HepG2 (cell line): ENCODE data around the gene GRID1. TPM values are rescaled to one million over a fixed set of nuclear protein-coding genes. Genes with fewer than 3 reads are reported as not detected.

Experiments
- ATAC-seq: fragments of 200-7000 bp; cut with Tn5 transposase; 3 replicates; pipeline ENCODE4 v1.9.1; 2020; ENCODE audit warnings: mild to moderate bottlenecking, moderate library complexity
- BruUV-seq: library from RNA; stranded (reverse); fragments of 400-500 nt; replicated peaks from 2 replicates; lab custom pipeline; 2021; lab: Mats Ljungman, UMichigan
- CTCF ChIA-PET: fragments of 300-600 bp; formaldehyde crosslinking; extraction: SDS; loops from one replicate; lab custom pipeline; 2021; ENCODE audit warnings: low total read pairs, inconsistent platforms, low intra/inter-chr PET ratio; lab: Yijun Ruan, JAX
- POLR2A ChIA-PET: fragments of 350-600 bp; sonication (Branson Sonifier 250); formaldehyde crosslinking; loops from one replicate; lab custom pipeline; 2020; ENCODE audit warnings: antibody characterized with exemption, inconsistent platforms; lab: Yijun Ruan, JAX
- DNase-seq: peaks from one replicate; pipeline ENCODE4 v3.0.0-alpha.2; 2015; ENCODE audit warnings: low spot score
- FAIRE-seq: peaks from 3 replicates; lab custom pipeline; 2011; peaks lifted over from hg19 to GRCh38; lab: Jason Lieb, UNC
- H2AFZ ChIP-seq: one replicate; pipeline ENCODE4 v1.6.1; 2011; ENCODE audit warnings: low read length, inconsistent platforms
- H3K27ac ChIP-seq: fragments of 300-600 bp; 3 replicates; pipeline ENCODE4 v1.8.0; 2011; ENCODE audit warnings: mixed run types, mild to moderate bottlenecking, mixed read lengths, low read length, inconsistent platforms; ENCODE audit not compliant: insufficient read depth; ENCODE audit errors: extremely low read length
- H3K27me3 ChIP-seq, 2 experiments: fragments of 200-600 bp in 1 of 2; 2 replicates in 1 of 2; 3 replicates in 1 of 2; pipeline versions ENCODE4 v1.6.0 to v1.8.0; 2011; ENCODE audit warnings: low read length in 2 of 2, mild to moderate bottlenecking in 2 of 2, moderate library complexity in 2 of 2, inconsistent platforms in 1 of 2; ENCODE audit not compliant: insufficient read depth in 2 of 2, control insufficient read depth in 1 of 2
- H3K36me3 ChIP-seq, 2 experiments: fragments of 200-600 bp in 1 of 2; replicated peaks in 1 of 2; 2 replicates in 1 of 2; 3 replicates in 1 of 2; pipeline versions ENCODE4 v1.5.1 to v1.8.0; 2011; ENCODE audit warnings: low read length in 2 of 2, inconsistent platforms in 1 of 2; ENCODE audit not compliant: insufficient read depth in 2 of 2, control insufficient read depth in 1 of 2
- H3K4me1 ChIP-seq: 2 replicates; pipeline ENCODE4 v1.5.1; 2012; ENCODE audit warnings: low read length, inconsistent platforms; ENCODE audit not compliant: insufficient read depth
- H3K4me2 ChIP-seq: 2 replicates; pipeline ENCODE4 v1.6.0; 2011; ENCODE audit warnings: low read depth, low read length, inconsistent platforms
- H3K4me3 ChIP-seq, 3 experiments: fragments of 200-600 bp in 1 of 3; sonication (generic), shearing (Covaris generic) in 1 of 3; replicated peaks in 1 of 3; 2 replicates each; pipeline ENCODE4 v1.5.1; 2011 to 2016; ENCODE audit warnings: low read length in 3 of 3, inconsistent platforms in 2 of 3, low read depth in 2 of 3, mild to moderate bottlenecking in 2 of 3, control low read depth in 1 of 3, mixed read lengths in 1 of 3; ENCODE audit not compliant: insufficient read depth in 1 of 3
- H3K79me2 ChIP-seq: one replicate; pipeline ENCODE4 v1.6.1; 2011; ENCODE audit warnings: low read length, inconsistent platforms; ENCODE audit not compliant: insufficient read depth
- H3K9ac ChIP-seq: 2 replicates; pipeline ENCODE4 v1.6.0; 2011; ENCODE audit warnings: mild to moderate bottlenecking, low read depth, low read length, inconsistent platforms; ENCODE audit not compliant: insufficient read depth
- H3K9me3 ChIP-seq: 2 replicates; pipeline ENCODE4 v1.5.1; 2012; ENCODE audit warnings: mild to moderate bottlenecking, low read length
- H4K20me1 ChIP-seq: 2 replicates; pipeline ENCODE4 v1.6.0; 2011; ENCODE audit warnings: inconsistent platforms, mild to moderate bottlenecking, low read length, moderate library complexity; ENCODE audit not compliant: insufficient read depth
- CCAR2 ChIP-seq: fragments of 200-400 bp; formaldehyde crosslinking; optimal IDR thresholded peaks from 2 replicates; pipeline ENCODE3; 2018; ENCODE audit warnings: low read depth, mild to moderate bottlenecking, low read length, moderate library complexity
- PHF21A ChIP-seq: sonication (generic); formaldehyde crosslinking; IDR thresholded peaks from 2 replicates; pipeline ENCODE4 v1.5.0; 2020; ENCODE audit warnings: mild to moderate bottlenecking, missing genetic modification reagents
- WGBS: methylation state at CpG from one replicate; pipeline ENCODE4 v1.1.6; 2017; ENCODE audit warnings: low lambda C conversion rate; 5-methylcytosine and 5-hydroxymethylcytosine counted together
- in situ Hi-C: cut with HindIII; loops from 2 replicates; pipeline ENCODE4 v1.10.0; 2017; ENCODE audit warnings: low pct_unique_long_range_greater_than_20kb; ENCODE audit not compliant: extremely low pct_ligation_motif_present
- intact Hi-C: fragments of 100-400 bp; cut with micrococcal nuclease; formaldehyde crosslinking; loops from one replicate; pipeline ENCODE4 v1.10.0; 2022; ENCODE audit not compliant: unreplicated experiment
- polyA plus RNA-seq, 8 experiments: library from polyadenylated mRNA; depleted of rRNA in 3 of 8; stranded (reverse) in 7 of 8; unstranded in 1 of 8; fragments of >200 nt; fragmentation: Illumina TruSeq in 4 of 8; extraction: Trizol in 4 of 8; gene quantifications; 2 replicates each; pipeline versions ENCODE4 v1.2.1 to v1.2.3, GENCODE V29; 2011 to 2016; ENCODE audit warnings: low read depth in 4 of 8, missing spikeins in 1 of 8, mixed read lengths in 1 of 8; ENCODE audit not compliant: insufficient read depth in 1 of 8
- total RNA-seq, 5 experiments: library from RNA; depleted of rRNA; stranded (reverse); fragments of >200 nt; fragmentation: Illumina TruSeq; extraction: Trizol; gene quantifications; 2 replicates each; pipeline ENCODE4 v1.2.3, GENCODE V29; 2016; ENCODE audit warnings: low read depth in 1 of 5
- TF ChIP-seq, protein P1 (sequence below): sonication (generic); formaldehyde crosslinking; IDR thresholded peaks from 2 replicates; pipeline ENCODE4 v1.9.0; 2021; ENCODE audit warnings: mild to moderate bottlenecking, missing genetic modification reagents

The GRID1 gene
- total and polyA plus RNA-seq, 2 of the 13 experiments (the other 11 are each of a cell fraction or from before 2014, with no cell fraction given) = 0.05 TPM; not detected in 1

DNA sequence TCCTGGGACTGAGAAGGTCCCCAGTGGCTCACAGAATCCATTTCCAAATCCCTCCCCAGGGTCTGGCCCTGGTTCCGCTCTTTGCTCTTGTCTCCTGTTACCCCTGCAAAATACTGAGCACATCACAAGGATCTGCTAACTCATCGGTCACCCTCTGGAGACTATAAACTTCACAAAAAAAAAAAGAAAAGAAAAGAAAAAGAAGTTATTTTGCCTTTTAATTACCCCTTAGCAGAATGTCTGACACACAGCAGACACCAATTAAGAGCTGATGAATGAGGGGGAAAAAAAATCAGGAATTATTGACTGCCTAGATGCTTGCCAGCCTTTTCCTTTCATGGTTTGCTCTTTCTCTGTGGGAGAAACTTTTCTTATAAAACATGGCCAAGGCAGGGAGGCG is 578.7 kb downstream of the GRID1 start:
- no peaks in the 10 kb centered on the region for H4K20me1 ChIP-seq
- intact Hi-C loops (loop anchor here (5.0 kb wide), 1 partner anchor 589 kb away; no protein-coding TSS in a partner anchor), in situ Hi-C loops (no loop called here)
- no peaks in the 10 kb centered on the region for H3K79me2 ChIP-seq
- H3K4me1 ChIP-seq = no peaks in the 10 kb centered on the region
- H3K9me3 ChIP-seq = no peaks in the 10 kb centered on the region
- H3K27ac ChIP-seq = no peak overlapping the region
- POLR2A ChIA-PET = no interaction called here
- H3K4me3 ChIP-seq = no peak overlapping the region
- CTCF ChIA-PET = no interaction called here
- no peaks in the 10 kb centered on the region for H3K36me3 ChIP-seq
- H2AFZ ChIP-seq = no peak overlapping the region
- 23% methylated on average over 3 of the region's 3 CpGs for WGBS
- ATAC-seq (no peak), DNase-seq (no peak), FAIRE-seq (no peak)
- TF ChIP-seq PHF21A (CRISPR knock-in tag) (no peak), CCAR2 (no peak)
- TF ChIP-seq, protein P1, sequence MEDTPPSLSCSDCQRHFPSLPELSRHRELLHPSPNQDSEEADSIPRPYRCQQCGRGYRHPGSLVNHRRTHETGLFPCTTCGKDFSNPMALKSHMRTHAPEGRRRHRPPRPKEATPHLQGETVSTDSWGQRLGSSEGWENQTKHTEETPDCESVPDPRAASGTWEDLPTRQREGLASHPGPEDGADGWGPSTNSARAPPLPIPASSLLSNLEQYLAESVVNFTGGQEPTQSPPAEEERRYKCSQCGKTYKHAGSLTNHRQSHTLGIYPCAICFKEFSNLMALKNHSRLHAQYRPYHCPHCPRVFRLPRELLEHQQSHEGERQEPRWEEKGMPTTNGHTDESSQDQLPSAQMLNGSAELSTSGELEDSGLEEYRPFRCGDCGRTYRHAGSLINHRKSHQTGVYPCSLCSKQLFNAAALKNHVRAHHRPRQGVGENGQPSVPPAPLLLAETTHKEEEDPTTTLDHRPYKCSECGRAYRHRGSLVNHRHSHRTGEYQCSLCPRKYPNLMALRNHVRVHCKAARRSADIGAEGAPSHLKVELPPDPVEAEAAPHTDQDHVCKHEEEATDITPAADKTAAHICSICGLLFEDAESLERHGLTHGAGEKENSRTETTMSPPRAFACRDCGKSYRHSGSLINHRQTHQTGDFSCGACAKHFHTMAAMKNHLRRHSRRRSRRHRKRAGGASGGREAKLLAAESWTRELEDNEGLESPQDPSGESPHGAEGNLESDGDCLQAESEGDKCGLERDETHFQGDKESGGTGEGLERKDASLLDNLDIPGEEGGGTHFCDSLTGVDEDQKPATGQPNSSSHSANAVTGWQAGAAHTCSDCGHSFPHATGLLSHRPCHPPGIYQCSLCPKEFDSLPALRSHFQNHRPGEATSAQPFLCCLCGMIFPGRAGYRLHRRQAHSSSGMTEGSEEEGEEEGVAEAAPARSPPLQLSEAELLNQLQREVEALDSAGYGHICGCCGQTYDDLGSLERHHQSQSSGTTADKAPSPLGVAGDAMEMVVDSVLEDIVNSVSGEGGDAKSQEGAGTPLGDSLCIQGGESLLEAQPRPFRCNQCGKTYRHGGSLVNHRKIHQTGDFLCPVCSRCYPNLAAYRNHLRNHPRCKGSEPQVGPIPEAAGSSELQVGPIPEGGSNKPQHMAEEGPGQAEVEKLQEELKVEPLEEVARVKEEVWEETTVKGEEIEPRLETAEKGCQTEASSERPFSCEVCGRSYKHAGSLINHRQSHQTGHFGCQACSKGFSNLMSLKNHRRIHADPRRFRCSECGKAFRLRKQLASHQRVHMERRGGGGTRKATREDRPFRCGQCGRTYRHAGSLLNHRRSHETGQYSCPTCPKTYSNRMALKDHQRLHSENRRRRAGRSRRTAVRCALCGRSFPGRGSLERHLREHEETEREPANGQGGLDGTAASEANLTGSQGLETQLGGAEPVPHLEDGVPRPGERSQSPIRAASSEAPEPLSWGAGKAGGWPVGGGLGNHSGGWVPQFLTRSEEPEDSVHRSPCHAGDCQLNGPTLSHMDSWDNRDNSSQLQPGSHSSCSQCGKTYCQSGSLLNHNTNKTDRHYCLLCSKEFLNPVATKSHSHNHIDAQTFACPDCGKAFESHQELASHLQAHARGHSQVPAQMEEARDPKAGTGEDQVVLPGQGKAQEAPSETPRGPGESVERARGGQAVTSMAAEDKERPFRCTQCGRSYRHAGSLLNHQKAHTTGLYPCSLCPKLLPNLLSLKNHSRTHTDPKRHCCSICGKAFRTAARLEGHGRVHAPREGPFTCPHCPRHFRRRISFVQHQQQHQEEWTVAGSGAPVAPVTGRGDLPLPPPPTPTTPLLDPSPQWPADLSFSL = no peak
- peaks cover 1 to 2% of the 10 kb centered on the region in 2 experiments; a peak in 2 of 5 replicates for H3K27me3 ChIP-seq
- no peak overlapping the region for H3K4me2 ChIP-seq
- BruUV-seq = no TSS peak
- H3K9ac ChIP-seq = no peak overlapping the region
